ENCODE measurements around the gene PPM1L. TPM values are rescaled to one million over a fixed set of nuclear protein-coding genes. Genes with fewer than 3 reads are reported as not detected.
"Not testable (repeated sequence)": the region's sequence is repeated elsewhere in the genome, so short reads cannot be mapped to it uniquely, and the experiment has no call there.

PPM1L gene
- total RNA-seq, 1 experiment from 2014 or later = 7.3 TPM

GRCh38 chr3:161008086-161008485 is 252.1 kb downstream of the PPM1L start:
- Mint-ChIP-seq H3K9me3 (peaks cover 8 to 10% of the 10 kb centered on the region in 2 experiments; a peak in 3 of 5 replicates), H3K27ac (no peak overlapping the region)
- H2BK5ac ChIP-seq (ENCODE audit: insufficient read length, low read length) = no peak overlapping the region

GRCh38 chr3:161010151-161010550 is 254.1 kb downstream of the PPM1L start:
- H3K27ac Mint-ChIP-seq; H3K4ac ChIP-seq (ENCODE audit: low read depth, low read length); H4K8ac ChIP-seq (replicated peaks; ENCODE audit: insufficient read length, low read depth, low read length); H3K18ac ChIP-seq (ENCODE audit: insufficient read length, low read depth, low read length); H3K27ac ChIP-seq (ENCODE audit: insufficient read length, low read depth, low read length); H2BK5ac ChIP-seq (ENCODE audit: insufficient read length, low read length); H3K27me3 ChIP-seq (ENCODE audit: insufficient read depth, low read length); H3K36me3 Mint-ChIP-seq (ENCODE audit: insufficient read depth in 1 of 3, low read depth in 3 of 3); H2BK120ac ChIP-seq (ENCODE audit: low read depth, low read length, poor library complexity, severe bottlenecking); H2BK15ac ChIP-seq (ENCODE audit: low read depth, low read length); H3K4me3 Mint-ChIP-seq; H2AFZ ChIP-seq (ENCODE audit: low read length); H3K23ac ChIP-seq (ENCODE audit: insufficient read length, low read depth, low read length); H2AK5ac ChIP-seq (ENCODE audit: insufficient read length, low read length); H3K27me3 Mint-ChIP-seq (ENCODE audit: low read depth); H3K79me2 ChIP-seq (ENCODE audit: insufficient read depth, low read length); H3K56ac ChIP-seq (ENCODE audit: insufficient read length, low read depth, low read length); H3K23me2 ChIP-seq (ENCODE audit: insufficient read length, low read depth, low read length, poor library complexity, severe bottlenecking); H3K14ac ChIP-seq (ENCODE audit: insufficient read depth, low read length); H3K9me3 Mint-ChIP-seq; H4K91ac ChIP-seq (ENCODE audit: insufficient read length, low read depth, low read length); H4K5ac ChIP-seq (ENCODE audit: insufficient read length, low read depth, low read length); H3K4me2 ChIP-seq (ENCODE audit: insufficient read depth, insufficient read length, low read length); H3T11ph ChIP-seq (ENCODE audit: low read length); H3K9me3 ChIP-seq (ENCODE audit: control insufficient read depth, low read depth, low read length); H2BK20ac ChIP-seq (ENCODE audit: low read depth, low read length, poor library complexity, severe bottlenecking); H2BK12ac ChIP-seq (ENCODE audit: insufficient read length, low read depth, low read length); H3K4me1 ChIP-seq (ENCODE audit: insufficient read depth, low read length); H3K79me1 ChIP-seq (ENCODE audit: insufficient read depth, low read depth, low read length, poor library complexity, severe bottlenecking); DNase-seq; H4K20me1 ChIP-seq (ENCODE audit: control insufficient read depth, insufficient read depth, insufficient read length); H3K9ac ChIP-seq (ENCODE audit: extremely low read depth, insufficient read length, low read length): not testable (repeated sequence)
- peaks cover 5 to 10% of the 10 kb centered on the region in 2 experiments; a peak in 2 of 4 replicates for H3K4me1 Mint-ChIP-seq
- WGBS (ENCODE audit: extremely low coverage, insufficient read length, low lambda C conversion rate) = no CpG with 5 or more reads among the region's 2 CpGs

More at GRCh38 chr3:161008086-161008485, 252.1 kb downstream of the PPM1L start:
- Histone ChIP-seq H3T11ph (ENCODE audit: low read length) (no peak overlapping the region), H2BK20ac (ENCODE audit: low read depth, low read length, poor library complexity, severe bottlenecking) (no peak overlapping the region), H3K23ac (ENCODE audit: insufficient read length, low read depth, low read length) (no peak overlapping the region), H3K27ac (ENCODE audit: insufficient read length, low read depth, low read length) (no peak overlapping the region), H2BK120ac (ENCODE audit: low read depth, low read length, poor library complexity, severe bottlenecking) (no peak overlapping the region), H3K79me2 (ENCODE audit: insufficient read depth, low read length) (no peaks in the 10 kb centered on the region), H3K14ac (ENCODE audit: insufficient read depth, low read length) (no peak overlapping the region), H4K91ac (ENCODE audit: insufficient read length, low read depth, low read length) (no peak overlapping the region), H2BK15ac (ENCODE audit: low read depth, low read length) (no peak overlapping the region), H3K56ac (ENCODE audit: insufficient read length, low read depth, low read length) (no peak overlapping the region), H3K4me1 (ENCODE audit: insufficient read depth, low read length) (no peaks in the 10 kb centered on the region), H2BK12ac (ENCODE audit: insufficient read length, low read depth, low read length) (no peak overlapping the region), H3K9me3 (ENCODE audit: control insufficient read depth, low read depth, low read length) (no peaks in the 10 kb centered on the region), H4K20me1 (ENCODE audit: control insufficient read depth, insufficient read depth, insufficient read length) (no peaks in the 10 kb centered on the region), H4K8ac (replicated peaks; ENCODE audit: insufficient read length, low read depth, low read length) (no peak overlapping the region), H3K18ac (ENCODE audit: insufficient read length, low read depth, low read length) (no peak overlapping the region), H3K23me2 (ENCODE audit: insufficient read length, low read depth, low read length, poor library complexity, severe bottlenecking) (no peaks in the 10 kb centered on the region), H2AFZ (ENCODE audit: low read length) (no peak overlapping the region), H3K4me2 (ENCODE audit: insufficient read depth, insufficient read length, low read length) (no peak overlapping the region), H3K9ac (ENCODE audit: extremely low read depth, insufficient read length, low read length) (no peak overlapping the region), H2AK5ac (ENCODE audit: insufficient read length, low read length) (no peak overlapping the region), H4K5ac (ENCODE audit: insufficient read length, low read depth, low read length) (no peak overlapping the region), H3K79me1 (ENCODE audit: insufficient read depth, low read depth, low read length, poor library complexity, severe bottlenecking) (no peaks in the 10 kb centered on the region), H3K27me3 (ENCODE audit: insufficient read depth, low read length) (no peaks in the 10 kb centered on the region), H3K4ac (ENCODE audit: low read depth, low read length) (no peak overlapping the region)
- no peaks in the 10 kb centered on the region for H3K4me1 Mint-ChIP-seq
- H3K4me3 Mint-ChIP-seq = no peak overlapping the region
- WGBS (ENCODE audit: extremely low coverage, insufficient read length, low lambda C conversion rate) = no CpG with 5 or more reads among the region's 2 CpGs
- no peak for DNase-seq
- H3K36me3 Mint-ChIP-seq (ENCODE audit: insufficient read depth in 1 of 3, low read depth in 3 of 3) = peaks cover 0 to 4% (median 0%) of the 10 kb centered on the region in 3 experiments; a peak in 2 of 7 replicates
- no peak for TF ChIP-seq CTCF (conservative IDR thresholded peaks at IDR 0.05)
- H3K27me3 Mint-ChIP-seq (ENCODE audit: low read depth) = no peaks in the 10 kb centered on the region
